HepG2 (cell line): ENCODE data around the gene FTL. TPM values are rescaled to one million over a fixed set of nuclear protein-coding genes. Genes with fewer than 3 reads are reported as not detected.

Source experiments
- BCLAF1 ChIP-seq: fragments of 450-650 bp; IDR thresholded peaks from 2 replicates; pipeline ENCODE4 v1.6.1; 2017; ENCODE audit warnings: mild to moderate bottlenecking
- CSRNP1 ChIP-seq: sonication (generic); formaldehyde crosslinking; IDR thresholded peaks from 2 replicates; pipeline ENCODE4 v1.8.1; 2023; ENCODE audit warnings: mild to moderate bottlenecking, missing genetic modification reagents
- HNF1A ChIP-seq, 2 experiments: sonication (generic) in 1 of 2; formaldehyde crosslinking in 1 of 2; IDR thresholded peaks; 2 replicates each; pipeline versions ENCODE4 v1.4.0 to v1.6.1; 2016 to 2020; ENCODE audit warnings: borderline replicate concordance in 1 of 2, low read depth in 1 of 2, mild to moderate bottlenecking in 1 of 2, missing genetic modification reagents in 1 of 2
- KDM5A ChIP-seq: fragments of 200-600 bp; sonication (generic); IDR thresholded peaks from 2 replicates; pipeline ENCODE4 v1.7.0; 2018; ENCODE audit warnings: antibody characterized with exemption, mild to moderate bottlenecking, low read length, borderline replicate concordance
- MNT ChIP-seq: fragments of 450-650 bp; IDR thresholded peaks from 2 replicates; pipeline ENCODE4 v1.6.1; 2016
- NFRKB ChIP-seq: fragments of 450-650 bp; IDR thresholded peaks from 2 replicates; pipeline ENCODE4 v1.6.1; 2017
- REXO4 ChIP-seq: sonication (generic); formaldehyde crosslinking; IDR thresholded peaks from 2 replicates; pipeline ENCODE4 v1.8.0; 2022; ENCODE audit warnings: missing genetic modification reagents, mild to moderate bottlenecking, borderline replicate concordance
- SETDB1 ChIP-seq: sonication (generic); formaldehyde crosslinking; IDR thresholded peaks from 2 replicates; pipeline ENCODE4 v1.5.1; 2020; ENCODE audit warnings: missing genetic modification reagents, mild to moderate bottlenecking, borderline replicate concordance
- U2AF2 ChIP-seq: fragments of 200-400 bp; formaldehyde crosslinking; IDR thresholded peaks from 2 replicates; pipeline ENCODE4 v1.6.1; 2017; ENCODE audit warnings: low read depth, mild to moderate bottlenecking, low read length
- ZNF281 ChIP-seq: sonication (generic); formaldehyde crosslinking; IDR thresholded peaks from 2 replicates; pipeline ENCODE4 v1.4.0; 2020; ENCODE audit warnings: missing genetic modification reagents, borderline replicate concordance
- ZNF800 ChIP-seq: sonication (generic); formaldehyde crosslinking; IDR thresholded peaks from 2 replicates; pipeline ENCODE4 v1.4.0; 2020; ENCODE audit warnings: missing genetic modification reagents
- polyA plus RNA-seq, 8 experiments: library from polyadenylated mRNA; depleted of rRNA in 3 of 8; stranded (reverse) in 7 of 8; unstranded in 1 of 8; fragments of >200 nt; fragmentation: Illumina TruSeq in 4 of 8; extraction: Trizol in 4 of 8; gene quantifications; 2 replicates each; pipeline versions ENCODE4 v1.2.1 to v1.2.3, GENCODE V29; 2011 to 2016; ENCODE audit warnings: low read depth in 4 of 8, missing spikeins in 1 of 8, mixed read lengths in 1 of 8; ENCODE audit not compliant: insufficient read depth in 1 of 8
- total RNA-seq, 5 experiments: library from RNA; depleted of rRNA; stranded (reverse); fragments of >200 nt; fragmentation: Illumina TruSeq; extraction: Trizol; gene quantifications; 2 replicates each; pipeline ENCODE4 v1.2.3, GENCODE V29; 2016; ENCODE audit warnings: low read depth in 1 of 5

FTL gene
- total and polyA plus RNA-seq, 2 of the 13 experiments (the other 11 are each of a cell fraction or from before 2014, with no cell fraction given), result 2,721 to 8,800 TPM

GRCh38 chr19:48965040-48965805 lies at the start of gene FTL (continued):
- TF ChIP-seq ZNF281 (CRISPR knock-in tag), result no peak; the same call in 1 of the 2 replicates
- peak; percentile 63 for TF ChIP-seq REXO4 (CRISPR knock-in tag)
- peak; percentile 29; the same call in 1 of the 2 replicates for TF ChIP-seq MNT
- TF ChIP-seq KDM5A, result no peak
- TF ChIP-seq ZNF800 (CRISPR knock-in tag), result peak; percentile 79; the same call in 1 of the 2 replicates
- no peak for TF ChIP-seq SETDB1 (CRISPR knock-in tag)
- no peak for TF ChIP-seq NFRKB
- TF ChIP-seq CSRNP1, result peak; percentile 73
- no peak for TF ChIP-seq BCLAF1
- no peak for TF ChIP-seq U2AF2
- TF ChIP-seq HNF1A (IDR thresholded peaks at IDR 0.05; ENCODE audit: low read depth), result 0 out of 2 replicates have a peak, but pooled peaks have one; percentile 11
- peak; percentile 71; the same call in 1 of the 2 replicates for TF ChIP-seq HNF1A (CRISPR knock-in tag; IDR thresholded peaks at IDR 0.05; ENCODE audit: borderline replicate concordance)
